ENCODE results near the gene CEACAM18. TPM values are rescaled to one million over a fixed set of nuclear protein-coding genes. Genes with fewer than 3 reads are reported as not detected.

Gene CEACAM18
- total and polyA plus RNA-seq, 10 of the 15 experiments (the other 5 are each of a cell fraction or from before 2014, with no cell fraction given), result not detected

DNA sequence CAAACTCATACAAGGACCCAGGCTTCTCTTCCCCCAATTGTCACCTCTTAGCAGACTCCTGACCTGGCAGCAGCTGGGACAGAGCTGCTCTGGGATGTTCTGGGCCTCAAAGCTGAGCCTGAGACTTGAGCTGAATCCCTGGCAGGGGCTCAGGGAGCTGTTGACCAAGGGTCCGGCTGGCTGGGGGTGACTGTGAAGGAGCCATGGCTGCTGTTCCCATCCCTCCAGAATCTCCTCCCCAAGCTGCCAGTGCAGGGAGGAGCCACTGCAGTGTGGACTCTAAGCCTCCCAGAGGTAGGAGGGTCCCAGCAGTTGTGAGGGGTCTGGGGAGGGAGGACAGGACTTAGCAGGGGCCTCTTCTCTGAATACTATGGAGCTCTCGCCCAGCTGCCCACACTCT, 51.0 kb downstream of the CEACAM18 start:
- 84% methylated on average over 2 of the region's 2 CpGs for WGBS (ENCODE audit: insufficient coverage, insufficient replicate concordance, low lambda C conversion rate, missing lambda C conversion rate)
- ATAC-seq, result no peak
- POLR2A ChIA-PET, result no interaction called here
- no peak overlapping the region for H3K27ac ChIP-seq (ENCODE audit: control insufficient read depth, insufficient read depth)
- no peaks in the 10 kb centered on the region for H3K9me3 ChIP-seq (replicated peaks; ENCODE audit: control insufficient read depth, insufficient read depth, low read length)
- H3K79me2 ChIP-seq (ENCODE audit: control insufficient read depth, insufficient read depth, low read length), result no peaks in the 10 kb centered on the region
- in situ Hi-C loops (cut with MboI), result no loop called here
- H3K36me3 ChIP-seq (ENCODE audit: control insufficient read depth in 2 of 2, insufficient read depth in 2 of 2, low read length in 1 of 2), result no peaks in the 10 kb centered on the region
- DNase-seq (ENCODE audit: low read depth, low spot score), result no peak
- SMC1A ChIA-PET (ENCODE audit: uncharacterized antibody, unreplicated experiment), result interaction anchor here (0.6 to 0.9 kb wide), 2 partner anchors 112 to 420 kb away, joined by 3 read pairs; partner anchors contain the start of gene SIGLEC10
- H3K27me3 ChIP-seq (replicated peaks in 1 of 2; ENCODE audit: control insufficient read depth in 2 of 2, insufficient read depth in 2 of 2, low read length in 1 of 2), result no peaks in the 10 kb centered on the region; a peak in 1 of 4 replicates
- no TSS peak for BruUV-seq (replicated peaks)
- CTCF ChIA-PET, result interaction anchor here (1.4 kb wide), 1 partner anchor 14 kb away, joined by 6 read pairs; no protein-coding TSS in a partner anchor
- no peak for FAIRE-seq
- H3K4me3 ChIP-seq, result no peak overlapping the region
- no peak overlapping the region for H3K4me2 ChIP-seq (ENCODE audit: control insufficient read depth, insufficient read depth)
- RAD21 ChIA-PET (ENCODE audit: unreplicated experiment), result no interaction called here
- no peak overlapping the region for H3K9ac ChIP-seq (ENCODE audit: control insufficient read depth, insufficient read depth, low read length)
- H2AFZ ChIP-seq (ENCODE audit: control insufficient read depth, low read depth, low read length), result no peak overlapping the region
- TF ChIP-seq, protein P1, sequence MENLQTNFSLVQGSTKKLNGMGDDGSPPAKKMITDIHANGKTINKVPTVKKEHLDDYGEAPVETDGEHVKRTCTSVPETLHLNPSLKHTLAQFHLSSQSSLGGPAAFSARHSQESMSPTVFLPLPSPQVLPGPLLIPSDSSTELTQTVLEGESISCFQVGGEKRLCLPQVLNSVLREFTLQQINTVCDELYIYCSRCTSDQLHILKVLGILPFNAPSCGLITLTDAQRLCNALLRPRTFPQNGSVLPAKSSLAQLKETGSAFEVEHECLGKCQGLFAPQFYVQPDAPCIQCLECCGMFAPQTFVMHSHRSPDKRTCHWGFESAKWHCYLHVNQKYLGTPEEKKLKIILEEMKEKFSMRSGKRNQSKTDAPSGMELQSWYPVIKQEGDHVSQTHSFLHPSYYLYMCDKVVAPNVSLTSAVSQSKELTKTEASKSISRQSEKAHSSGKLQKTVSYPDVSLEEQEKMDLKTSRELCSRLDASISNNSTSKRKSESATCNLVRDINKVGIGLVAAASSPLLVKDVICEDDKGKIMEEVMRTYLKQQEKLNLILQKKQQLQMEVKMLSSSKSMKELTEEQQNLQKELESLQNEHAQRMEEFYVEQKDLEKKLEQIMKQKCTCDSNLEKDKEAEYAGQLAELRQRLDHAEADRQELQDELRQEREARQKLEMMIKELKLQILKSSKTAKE (IDR thresholded peaks at IDR 0.05; ENCODE audit: low read depth, poor library complexity, severe bottlenecking), result no peak
- TF ChIP-seq ZZZ3 (IDR thresholded peaks at IDR 0.05; ENCODE audit: control insufficient read depth, insufficient read length, low read depth) (no peak), CBX5 (IDR thresholded peaks at IDR 0.05; ENCODE audit: low read depth) (no peak)
- intact Hi-C loops (cut with micrococcal nuclease; ENCODE audit: unreplicated experiment), result no loop called here
- peaks cover 11% of the 10 kb centered on the region for H3K4me1 ChIP-seq (ENCODE audit: control insufficient read depth, insufficient read depth, low read length)
- no peaks in the 10 kb centered on the region for H4K20me1 ChIP-seq (ENCODE audit: control insufficient read depth, insufficient read depth)

- H3K4me3 ChIP-seq, result no peak overlapping the region
- ChIA-PET RAD21 (ENCODE audit: unreplicated experiment) (interaction anchor here (0.6 kb wide), 1 partner anchor 46 kb away, joined by 3 read pairs; no protein-coding TSS in a partner anchor), POLR2A (no interaction called here), CTCF (no interaction called here), SMC1A (ENCODE audit: uncharacterized antibody, unreplicated experiment) (no interaction called here)
- BruUV-seq (replicated peaks), result no TSS peak
- intact Hi-C loops (cut with micrococcal nuclease; ENCODE audit: unreplicated experiment), result no loop called here
- H2AFZ ChIP-seq (ENCODE audit: control insufficient read depth, low read depth, low read length), result no peak overlapping the region
- no peak for DNase-seq (ENCODE audit: low read depth, low spot score)
- H3K4me1 ChIP-seq (ENCODE audit: control insufficient read depth, insufficient read depth, low read length), result peaks cover 11% of the 10 kb centered on the region
- WGBS (ENCODE audit: insufficient coverage, insufficient replicate concordance, low lambda C conversion rate, missing lambda C conversion rate), result 27% methylated on average over 8 of the region's 8 CpGs
- no peaks in the 10 kb centered on the region for H4K20me1 ChIP-seq (ENCODE audit: control insufficient read depth, insufficient read depth)
- H3K79me2 ChIP-seq (ENCODE audit: control insufficient read depth, insufficient read depth, low read length), result no peaks in the 10 kb centered on the region
- no peaks in the 10 kb centered on the region for H3K27me3 ChIP-seq (replicated peaks in 1 of 2; ENCODE audit: control insufficient read depth in 2 of 2, insufficient read depth in 2 of 2, low read length in 1 of 2)
- H3K9ac ChIP-seq (ENCODE audit: control insufficient read depth, insufficient read depth, low read length), result no peak overlapping the region
- no peaks in the 10 kb centered on the region for H3K9me3 ChIP-seq (replicated peaks; ENCODE audit: control insufficient read depth, insufficient read depth, low read length)
- TF ChIP-seq FOS (IDR thresholded peaks at IDR 0.05; ENCODE audit: borderline replicate concordance, extremely low read depth, insufficient read length), result no peak
- TF ChIP-seq ATF7 (IDR thresholded peaks at IDR 0.05; ENCODE audit: low read depth), result no peak
- no peak for ATAC-seq
- no peak for FAIRE-seq
- no peak overlapping the region for H3K4me2 ChIP-seq (ENCODE audit: control insufficient read depth, insufficient read depth)
- H3K36me3 ChIP-seq (ENCODE audit: control insufficient read depth in 2 of 2, insufficient read depth in 2 of 2, low read length in 1 of 2), result no peaks in the 10 kb centered on the region
- in situ Hi-C loops (cut with MboI), result no loop called here
- H3K27ac ChIP-seq (ENCODE audit: control insufficient read depth, insufficient read depth), result no peak overlapping the region
Measured at GRCh38 chr19:51530616-51531015, 52.3 kb downstream of the CEACAM18 start.

Measured in GM12878 (cell line).